ENCODE data around the gene TAF5L.

TAF5L gene

DNA sequence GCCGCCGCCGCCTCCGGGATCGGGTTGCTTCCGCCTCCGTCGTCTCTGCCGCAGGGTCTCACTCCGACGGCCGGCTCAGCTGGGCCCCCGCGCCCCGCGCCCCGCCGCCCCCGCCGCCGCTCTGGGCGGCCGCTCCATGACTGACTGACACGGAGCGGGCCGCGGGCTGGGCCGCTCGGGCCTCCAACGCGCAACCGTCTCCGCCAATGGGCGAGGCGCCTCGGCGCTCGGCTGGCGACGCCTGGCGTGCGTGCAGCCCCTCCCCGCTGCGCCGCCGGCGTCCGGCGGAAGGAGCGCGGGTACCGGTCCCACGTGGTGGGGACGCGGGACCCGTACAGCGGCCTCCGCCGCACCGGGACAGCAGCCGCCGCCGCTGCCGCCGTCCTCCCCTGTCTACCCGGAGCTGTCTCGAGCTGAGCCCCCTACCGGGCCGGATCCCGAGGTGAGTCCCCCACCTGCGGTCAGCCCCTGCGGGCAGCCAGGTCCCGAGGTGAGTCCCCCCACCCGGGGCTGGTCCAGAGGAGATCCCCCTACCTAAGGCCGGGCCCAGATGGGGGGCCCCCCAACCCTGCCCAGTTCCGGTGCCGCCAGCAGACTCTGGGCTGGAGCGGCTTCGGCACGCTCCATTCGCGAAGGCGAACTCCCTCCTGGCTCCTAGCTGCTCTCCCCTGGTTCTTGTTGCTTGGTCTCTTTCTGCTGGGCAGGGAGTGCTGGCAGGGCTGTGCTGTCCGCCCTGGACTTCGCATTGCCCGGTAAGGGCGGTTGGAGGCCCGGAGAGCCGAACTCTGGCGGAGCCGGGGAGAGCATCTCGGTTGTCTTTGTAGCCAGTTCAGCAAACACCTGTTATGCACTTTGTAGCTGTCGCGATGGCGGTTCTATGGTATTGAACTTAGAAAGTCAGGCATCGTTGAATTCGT lies at the start of gene TAF5L, which contains the start of gene URB2:
TSS of gene TAF5L (minus strand) at position 208 of the 917 bp plus-strand sequence. CDS start 11,640 bp downstream, outside the sequence.
TSS of gene URB2 (plus strand) at position 333 of the 917 bp plus-strand sequence. CDS start 1,387 bp downstream, outside the sequence.
- peak; percentile 94 for DNase-seq (ENCODE audit: low spot score)

DNA sequence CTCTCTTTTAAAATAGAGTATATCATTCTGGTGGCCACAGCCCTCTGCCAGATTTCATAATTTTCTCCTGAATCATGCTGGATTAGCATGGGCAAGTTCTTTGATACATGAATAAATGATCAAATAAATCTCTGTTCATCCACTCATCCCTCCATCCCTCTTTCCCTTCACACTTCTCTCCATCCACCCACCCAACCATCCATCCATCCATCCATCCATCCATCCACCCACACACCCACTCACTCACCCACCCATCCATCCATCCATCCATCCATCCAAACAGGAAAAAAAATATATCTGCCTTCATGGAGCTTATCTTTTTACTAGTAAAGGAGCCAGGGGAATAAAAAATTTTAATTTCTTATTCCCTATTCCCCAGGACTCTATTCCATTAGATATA lies 49.5 kb upstream of the TAF5L start:
- DNase-seq (ENCODE audit: low spot score), result no peak

DNA sequence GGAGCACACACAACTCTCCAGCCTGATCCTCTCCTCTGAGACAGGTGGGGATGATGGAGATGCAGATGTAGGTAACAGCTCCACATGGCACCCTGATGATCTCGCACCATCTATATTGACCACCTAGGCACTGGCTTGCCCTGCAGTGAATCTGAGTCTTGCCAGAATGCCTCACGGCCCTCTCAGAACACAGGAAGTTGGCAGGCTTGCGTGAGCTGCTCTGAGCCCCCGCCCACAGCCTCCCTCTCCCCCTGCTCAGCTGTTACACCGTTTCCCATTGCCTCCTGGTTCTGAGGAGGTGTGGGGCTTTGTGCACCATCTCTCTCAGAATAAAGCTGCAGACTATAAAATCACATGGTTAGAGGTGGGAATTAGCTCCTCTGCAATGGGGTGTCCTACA lies 48.1 kb upstream of the TAF5L start:
- no peak for DNase-seq (ENCODE audit: low spot score)

DNA sequence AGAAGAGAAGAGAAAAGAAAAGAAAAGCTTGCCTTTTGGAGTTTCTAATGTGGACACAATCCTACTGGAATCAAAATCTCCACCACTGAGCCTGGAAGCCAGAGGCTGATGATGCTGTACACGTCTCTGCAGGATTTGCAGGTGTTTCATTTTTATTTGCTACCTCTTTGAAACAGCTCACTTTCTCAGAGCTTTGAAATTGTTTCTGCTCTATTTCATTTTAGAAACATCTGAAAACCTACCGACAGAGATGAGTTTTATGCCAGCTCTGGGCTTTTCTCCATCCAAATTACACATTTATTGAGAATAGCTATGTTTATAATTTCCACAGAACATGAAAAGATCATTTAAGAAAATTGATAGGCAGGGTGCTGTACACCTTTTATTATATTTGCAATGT lies 46.3 kb upstream of the TAF5L start:
- DNase-seq (ENCODE audit: low spot score), result no peak

DNA sequence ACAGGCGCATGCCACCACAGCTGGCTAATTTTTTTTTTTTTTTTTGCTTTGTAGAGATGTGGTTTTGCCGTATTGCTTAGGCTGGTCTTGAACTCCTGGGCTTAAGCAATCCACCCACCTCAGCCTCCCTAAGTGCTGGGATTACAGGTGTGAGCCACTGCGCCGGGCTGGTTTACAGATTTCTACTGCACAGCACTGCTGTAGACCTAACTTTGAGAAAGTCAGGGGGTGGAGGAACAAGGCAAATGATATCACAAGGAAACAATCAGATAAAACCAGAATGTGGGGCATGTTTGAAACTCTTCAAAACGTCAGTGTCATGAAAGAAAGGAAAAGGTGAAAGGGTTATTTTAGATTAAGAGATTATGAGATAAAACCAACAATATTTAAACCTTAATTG lies 45.4 kb upstream of the TAF5L start:
- no peak for DNase-seq (ENCODE audit: low spot score)

DNA sequence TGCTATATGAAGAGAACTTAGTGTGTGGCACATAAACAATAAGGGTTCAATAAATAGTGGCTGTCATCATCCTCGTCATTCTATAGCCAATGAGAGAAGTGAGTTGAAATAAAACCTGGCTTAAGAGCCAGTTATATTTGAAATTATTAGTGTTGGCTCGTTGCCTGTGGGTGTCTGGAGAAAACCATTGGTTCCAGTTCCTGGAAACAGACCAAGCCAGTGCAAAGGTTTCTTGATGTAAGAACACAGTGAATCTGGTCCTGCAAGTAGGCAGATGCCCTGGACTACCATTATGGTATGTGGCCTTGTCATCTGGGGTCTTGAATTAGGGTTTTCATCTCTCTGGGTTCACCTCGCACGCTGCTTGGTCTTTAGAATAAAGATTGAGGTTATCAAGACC lies 43.4 kb upstream of the TAF5L start:
- DNase-seq (ENCODE audit: low spot score), result no peak

DNA sequence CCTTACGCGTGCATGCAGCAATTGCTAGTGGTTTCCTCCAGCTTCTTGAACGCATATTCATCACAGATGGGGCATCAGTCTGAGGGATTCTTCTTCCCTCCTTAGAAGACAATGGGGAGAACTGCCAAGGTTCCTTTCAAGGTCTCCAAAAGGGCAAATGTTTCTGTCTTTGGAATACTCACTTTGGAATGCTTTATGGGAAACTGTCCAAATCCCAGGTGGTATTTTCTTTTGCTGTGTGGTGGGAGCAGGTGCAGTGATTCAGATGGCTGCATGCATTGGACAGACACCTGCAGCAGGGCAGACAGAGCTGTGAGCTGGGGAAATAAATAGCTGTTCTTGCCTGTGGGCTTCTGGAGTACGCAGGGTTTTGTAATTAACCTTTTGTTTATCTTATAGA lies 40.7 kb upstream of the TAF5L start:
- no peak for DNase-seq (ENCODE audit: low spot score)

DNA sequence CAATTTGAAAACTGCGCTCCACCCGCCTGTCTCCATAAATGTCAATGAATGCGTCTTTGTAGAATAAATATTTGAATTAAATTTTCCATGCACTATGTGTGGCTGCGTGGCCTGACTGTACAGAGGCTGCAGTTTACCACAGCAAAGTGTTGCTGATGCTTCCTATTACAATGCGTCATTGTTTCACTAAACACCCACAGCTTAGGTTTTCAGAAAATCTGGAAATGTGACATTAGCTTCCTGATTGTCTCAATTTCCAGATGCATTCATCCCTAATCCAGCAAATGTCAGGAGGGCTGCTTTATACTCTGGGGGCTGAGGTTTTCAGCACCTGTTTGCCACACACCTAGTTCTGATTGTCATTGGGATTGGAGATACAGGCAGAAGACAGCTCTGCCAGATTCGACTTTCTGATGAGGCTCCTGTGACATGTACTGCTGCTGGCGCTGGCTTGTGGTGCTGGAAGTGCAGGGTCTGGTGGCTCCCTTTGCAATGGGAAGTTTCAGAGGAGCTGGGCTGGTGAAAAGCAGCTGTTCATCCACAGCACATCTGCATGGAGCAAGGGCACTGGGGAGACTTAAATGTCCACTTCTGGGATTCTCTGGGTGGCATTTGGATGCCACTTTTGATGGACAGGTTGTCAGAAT lies 40.1 kb upstream of the TAF5L start:
- DNase-seq (ENCODE audit: low spot score), result no peak

DNA sequence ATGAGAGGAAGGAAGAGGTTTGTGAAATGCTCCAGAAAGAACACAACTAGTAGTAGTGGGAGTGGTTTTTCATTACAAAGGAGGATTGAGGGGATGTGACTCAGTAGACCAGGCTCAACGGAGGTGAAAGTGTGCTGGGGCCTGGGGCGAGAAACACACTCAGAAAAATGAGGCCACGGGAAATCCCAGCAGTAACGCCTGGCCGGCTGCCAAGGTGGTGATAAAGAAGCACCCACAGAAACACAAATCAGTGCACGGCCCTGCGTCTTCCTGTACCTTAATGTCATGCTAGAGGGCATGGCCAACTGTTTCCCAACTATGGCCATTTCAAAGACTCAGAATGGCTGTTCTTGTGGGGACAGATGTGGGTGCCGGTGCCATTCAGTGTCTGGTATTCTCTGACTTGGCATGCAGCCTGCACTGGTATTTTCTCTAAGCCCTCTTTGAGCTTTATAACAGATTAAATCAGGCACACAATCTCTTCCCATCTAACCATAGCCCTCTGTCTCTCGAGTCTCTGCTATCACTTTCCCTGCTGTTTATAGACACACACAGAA lies 38.3 kb upstream of the TAF5L start:
- no peak for DNase-seq (ENCODE audit: low spot score)

DNA sequence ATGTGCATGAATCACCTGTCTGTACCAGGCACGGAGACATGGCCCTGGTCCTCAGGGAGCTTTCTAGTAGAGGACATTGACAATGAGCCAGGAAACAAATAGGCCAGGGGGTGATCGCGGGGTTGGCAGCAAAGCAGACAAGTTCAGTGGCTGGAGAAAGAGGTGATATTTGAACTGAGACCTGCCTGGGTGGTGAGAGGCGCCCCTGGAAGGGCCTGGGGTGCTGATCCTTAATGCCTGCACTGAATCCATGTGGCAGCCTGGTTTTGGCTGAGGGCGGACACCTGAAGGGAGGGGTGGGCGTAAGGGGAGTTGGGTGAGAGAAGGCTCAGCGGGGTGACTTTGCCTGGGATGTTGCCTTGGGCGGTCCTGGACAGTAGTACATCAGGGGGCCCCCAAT lies 36.0 kb upstream of the TAF5L start:
- no peak for DNase-seq (ENCODE audit: low spot score)

DNA sequence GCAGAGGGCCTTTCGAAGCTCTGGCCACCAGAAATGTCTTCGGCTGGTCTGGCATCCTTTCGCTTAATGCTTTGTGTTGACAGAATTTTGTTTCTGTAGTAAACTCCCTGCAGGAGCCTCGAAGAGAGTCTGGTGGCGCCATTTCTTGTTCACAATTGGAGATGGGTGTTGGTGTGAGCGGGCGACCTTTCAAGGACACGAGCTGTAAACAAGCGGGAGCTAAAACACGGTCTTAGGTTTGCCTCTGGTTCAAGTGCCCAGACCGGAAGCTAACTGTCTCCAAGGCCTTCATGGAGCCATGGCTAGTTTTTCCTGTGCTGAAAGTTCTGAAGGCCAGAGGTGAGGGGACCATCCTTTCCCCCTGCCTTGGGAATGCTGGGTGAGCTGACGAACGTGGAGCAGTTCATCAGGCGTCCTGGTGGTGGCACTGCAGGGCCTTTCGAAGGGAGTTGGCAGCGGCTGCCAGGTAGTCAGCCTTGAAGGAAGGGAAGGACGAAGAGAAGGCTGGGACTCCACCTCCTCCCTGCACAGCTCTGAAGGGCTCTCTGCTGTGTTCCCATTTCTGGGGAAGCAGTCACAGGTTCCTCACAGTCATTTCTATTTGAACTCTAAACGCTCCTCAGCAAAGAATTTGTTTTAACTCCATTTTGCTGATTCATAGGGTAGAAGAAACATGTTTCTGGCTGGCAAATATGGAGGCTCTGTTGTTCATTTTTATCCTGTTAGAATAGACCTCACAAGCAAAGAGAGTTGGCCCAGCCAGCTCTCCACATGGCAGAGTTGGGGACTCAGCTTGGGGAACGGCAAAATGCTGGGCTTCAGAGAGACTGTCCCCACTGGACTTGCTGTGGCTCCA lies 35.3 kb upstream of the TAF5L start:
- DNase-seq (ENCODE audit: low spot score), result peak; percentile 89

DNA sequence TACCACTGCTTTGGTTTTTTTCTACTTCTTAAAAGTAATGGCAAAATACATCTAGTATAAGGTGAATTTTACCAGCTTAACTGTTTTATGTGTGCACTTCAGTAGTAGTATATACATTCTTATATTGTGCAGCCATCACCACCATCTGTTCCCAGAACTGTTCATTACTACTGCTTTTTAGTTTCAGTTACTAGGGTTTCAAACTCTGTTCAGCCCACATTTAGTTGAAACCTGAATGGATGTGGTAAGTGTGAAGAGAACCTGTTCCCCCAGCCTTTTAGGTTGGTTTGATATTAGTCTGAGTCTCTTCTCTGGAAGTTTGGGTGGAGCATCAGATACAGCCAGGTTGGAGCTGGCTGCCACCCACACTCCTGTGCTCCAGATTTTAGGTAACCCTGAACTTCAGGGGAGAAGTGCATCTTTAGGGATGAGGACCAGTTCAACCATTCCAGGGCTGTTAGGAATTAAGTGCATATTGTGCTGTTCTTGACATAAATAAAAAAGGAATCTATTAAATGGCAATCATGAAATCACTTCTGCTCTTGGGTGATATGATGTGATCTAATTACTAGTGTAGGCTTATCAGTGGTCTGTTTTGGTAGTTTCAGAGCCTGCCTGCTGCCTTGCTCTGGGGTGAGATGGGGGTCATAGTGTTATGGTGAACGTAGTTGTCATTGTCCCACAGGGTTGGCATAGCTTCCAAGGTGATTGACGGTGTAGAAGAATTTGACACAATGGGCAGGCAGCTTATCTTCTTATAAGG lies 32.3 kb upstream of the TAF5L start:
- DNase-seq (ENCODE audit: low spot score), result no peak

DNA sequence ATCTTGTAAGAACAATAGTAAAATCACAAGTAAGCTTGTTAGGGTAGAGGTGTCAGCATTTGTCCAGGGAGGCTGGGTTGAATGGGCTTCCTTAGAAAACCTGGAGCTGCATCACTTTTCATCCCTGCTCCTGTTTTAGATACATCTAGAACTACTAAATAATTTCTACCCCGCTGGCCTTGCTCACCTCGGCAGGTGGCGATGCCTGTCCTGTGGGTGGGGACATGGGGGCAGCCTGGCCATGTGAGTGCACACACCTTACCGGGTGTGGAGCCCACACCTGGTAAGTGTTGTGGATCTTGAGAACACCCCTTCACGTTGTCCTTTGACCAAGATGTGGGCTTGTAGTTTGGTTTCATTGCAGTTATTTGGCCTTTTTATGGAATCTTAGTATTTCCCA lies 29.9 kb upstream of the TAF5L start:
- no peak for DNase-seq (ENCODE audit: low spot score)

DNA sequence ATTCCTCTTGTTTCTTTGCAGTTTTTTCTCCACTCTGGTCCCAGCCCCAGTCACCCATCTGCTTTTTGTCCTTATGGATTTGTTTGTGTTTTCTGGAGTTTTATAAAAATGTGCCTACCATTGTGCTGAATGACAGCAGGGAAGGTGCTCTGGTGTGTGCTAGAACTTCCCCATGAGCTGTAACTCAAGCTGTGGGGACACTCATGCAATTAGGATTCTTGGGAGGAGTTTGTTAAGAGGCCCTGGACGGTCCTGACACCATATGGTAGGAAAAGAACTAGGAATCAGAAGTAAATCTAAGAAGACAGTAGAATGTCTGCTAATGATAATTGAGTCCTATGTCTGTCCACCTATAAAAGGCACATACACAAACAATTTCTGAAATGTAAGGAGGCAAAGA lies 27.5 kb upstream of the TAF5L start:
- no peak for DNase-seq (ENCODE audit: low spot score)

DNA sequence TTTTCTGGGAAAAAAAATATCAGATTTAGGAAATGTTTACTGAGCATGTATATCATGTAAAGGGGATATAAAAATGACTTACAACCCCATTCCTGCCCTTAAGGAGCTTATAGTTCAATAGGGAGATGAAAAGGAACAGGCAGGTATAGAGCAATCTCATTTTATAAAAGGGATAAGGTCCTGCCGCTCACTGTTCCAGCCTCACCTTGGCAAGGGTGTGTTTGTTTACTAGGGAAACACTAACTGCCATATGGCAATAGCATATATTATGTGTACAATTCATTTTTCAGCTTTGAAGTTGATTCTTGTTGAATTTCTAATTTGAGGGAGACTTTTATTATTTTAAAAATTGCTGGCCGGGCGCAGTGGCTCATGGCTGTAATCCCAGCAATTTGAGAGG lies 25.6 kb upstream of the TAF5L start:
- no peak for DNase-seq (ENCODE audit: low spot score)

DNA sequence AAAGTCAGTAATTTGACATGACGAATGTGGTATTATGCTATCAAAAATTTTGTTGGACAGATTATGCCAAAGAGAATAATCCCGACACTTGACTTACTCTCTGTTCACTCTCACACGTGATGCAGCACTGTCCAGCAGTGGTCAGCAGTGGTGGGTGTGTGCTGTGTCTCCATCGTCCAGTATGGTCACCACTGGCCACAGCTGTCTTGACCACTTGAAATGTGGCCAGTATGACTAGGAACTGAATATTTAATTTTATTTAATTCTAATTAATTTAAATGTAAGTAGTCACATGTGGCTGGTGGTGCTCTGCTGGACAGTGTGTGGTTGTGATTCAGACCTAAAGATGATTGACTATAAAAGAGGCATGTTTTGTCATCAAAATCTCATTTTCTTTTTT lies 24.1 kb upstream of the TAF5L start:
- no peak for DNase-seq (ENCODE audit: low spot score)

DNA sequence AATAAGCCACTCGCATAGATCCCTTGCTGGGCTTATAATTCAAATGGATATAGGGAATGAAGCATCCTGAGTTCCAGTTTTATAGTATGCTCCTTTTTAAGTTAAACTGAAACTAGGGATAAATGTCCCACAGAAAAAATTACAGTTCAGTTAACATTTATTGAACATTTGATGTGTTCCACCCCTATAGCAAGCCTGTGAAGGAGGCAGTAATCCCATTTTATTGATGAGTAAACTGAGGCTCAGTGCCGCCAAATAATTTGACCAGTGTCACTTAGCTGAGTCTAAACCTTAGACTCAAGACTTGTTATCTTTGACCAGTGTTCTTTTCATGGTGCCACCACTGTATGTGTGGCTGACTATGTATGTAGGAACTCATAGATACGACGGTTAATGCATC lies 22.5 kb upstream of the TAF5L start:
- DNase-seq (ENCODE audit: low spot score), result no peak

DNA sequence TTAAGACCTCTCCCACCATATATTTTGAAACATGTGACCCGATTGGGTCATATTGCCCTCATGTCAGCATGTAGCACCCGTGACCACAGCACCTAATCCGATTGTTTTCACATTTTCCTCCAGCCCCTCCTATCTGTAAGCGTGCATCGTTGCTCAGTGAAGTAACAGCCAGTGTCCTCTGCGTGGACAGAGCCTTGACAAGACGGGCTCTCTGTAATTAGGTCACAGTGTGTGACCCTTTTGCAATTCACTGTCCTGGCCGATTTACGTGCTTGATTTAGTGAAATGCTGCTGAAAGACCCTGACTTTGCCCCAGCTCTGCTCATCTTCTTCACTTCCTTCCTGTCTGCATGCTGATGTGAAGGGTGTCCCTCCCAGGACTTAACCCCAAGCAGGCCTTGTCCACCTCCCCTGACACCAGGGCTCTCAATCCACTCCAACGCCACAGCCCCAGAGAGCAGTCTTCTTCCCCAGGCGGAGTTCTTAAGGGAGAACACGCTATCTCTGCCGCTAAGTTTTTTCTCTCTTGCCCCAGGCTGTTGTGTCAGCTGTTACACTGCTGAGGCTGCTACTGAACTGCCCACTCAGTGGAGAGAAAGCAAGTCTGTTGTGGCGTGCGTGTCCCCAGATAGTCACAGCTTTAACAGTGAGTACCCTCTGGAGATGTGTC lies 19.5 kb upstream of the TAF5L start:
- DNase-seq (ENCODE audit: low spot score), result no peak

DNA sequence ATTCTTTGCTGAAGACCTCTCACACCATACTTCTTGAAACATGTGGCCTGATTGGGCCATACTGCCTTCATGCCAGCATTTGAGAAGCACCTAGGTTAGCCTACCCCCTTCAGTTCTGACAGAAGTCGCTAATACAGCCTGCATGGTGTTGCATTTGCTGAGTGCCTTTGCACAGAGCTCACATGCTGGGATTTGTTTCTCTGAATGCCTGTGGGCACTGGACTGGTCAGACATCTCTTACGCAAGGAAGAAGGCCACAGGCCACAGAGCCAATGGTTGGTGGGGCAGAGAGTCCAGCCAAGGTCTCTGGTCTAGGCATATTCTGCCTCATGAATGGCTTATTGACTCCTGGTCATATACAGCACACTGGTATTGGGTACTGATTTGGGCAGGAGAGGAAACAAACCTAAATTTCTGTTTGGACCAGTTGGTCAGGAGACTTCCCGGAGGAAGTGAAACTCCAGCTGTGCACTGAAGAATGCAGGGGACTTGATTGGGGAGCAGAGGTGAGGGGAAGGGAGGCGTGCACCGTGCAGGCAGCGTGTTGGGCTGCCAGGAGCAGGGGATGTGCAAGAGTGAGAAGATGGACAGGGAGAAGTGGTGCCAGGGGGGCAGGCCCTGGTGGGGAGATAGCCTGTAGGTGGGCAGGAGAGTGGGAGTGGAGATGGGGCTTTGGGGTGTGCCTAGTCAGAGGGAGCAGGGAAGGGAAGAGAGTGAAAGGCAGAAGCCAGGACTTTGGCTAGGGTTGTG lies 18.2 kb upstream of the TAF5L start:
- no peak for DNase-seq (ENCODE audit: low spot score)

DNA sequence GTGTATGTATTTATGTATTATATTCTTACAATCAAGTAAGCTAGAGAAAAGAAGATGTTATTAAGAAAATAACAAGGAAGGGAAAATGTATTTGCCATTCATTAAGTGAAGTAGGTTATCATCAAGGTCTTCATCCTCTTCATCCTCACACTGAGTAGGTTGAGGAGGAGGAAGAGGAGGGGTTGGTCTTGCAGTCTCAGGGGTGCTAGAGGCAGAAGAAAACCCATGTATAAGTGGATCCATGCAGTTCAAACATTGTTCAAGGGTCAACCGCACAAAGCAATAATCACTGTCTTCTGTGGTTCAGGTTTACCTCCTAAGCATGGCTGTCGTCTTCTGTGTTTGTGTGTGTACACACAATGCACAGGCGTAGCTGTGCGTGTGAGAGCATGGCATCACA lies 17.0 kb upstream of the TAF5L start:
- DNase-seq (ENCODE audit: low spot score), result no peak

Measured in HuH-7 (cell line).